ENCODE measurements around the gene TMEM178B.

GRCh38 chr7:141370178-141370577 is 296.3 kb downstream of the TMEM178B start:
- TF ChIP-seq POLR2AphosphoS5 (IDR thresholded peaks at IDR 0.05; ENCODE audit: low read depth, low read length) (no peak), TAF1 (IDR thresholded peaks at IDR 0.05; ENCODE audit: borderline replicate concordance, insufficient read depth, low read length) (no peak), SIN3A (IDR thresholded peaks at IDR 0.05; ENCODE audit: borderline replicate concordance, insufficient read depth, low read length) (no peak), FOXP2 (optimal IDR thresholded peaks at IDR 0.05; ENCODE audit: borderline replicate concordance, extremely low read depth, extremely low read length, insufficient read depth) (no peak)
- TF ChIP-seq, protein P1, sequence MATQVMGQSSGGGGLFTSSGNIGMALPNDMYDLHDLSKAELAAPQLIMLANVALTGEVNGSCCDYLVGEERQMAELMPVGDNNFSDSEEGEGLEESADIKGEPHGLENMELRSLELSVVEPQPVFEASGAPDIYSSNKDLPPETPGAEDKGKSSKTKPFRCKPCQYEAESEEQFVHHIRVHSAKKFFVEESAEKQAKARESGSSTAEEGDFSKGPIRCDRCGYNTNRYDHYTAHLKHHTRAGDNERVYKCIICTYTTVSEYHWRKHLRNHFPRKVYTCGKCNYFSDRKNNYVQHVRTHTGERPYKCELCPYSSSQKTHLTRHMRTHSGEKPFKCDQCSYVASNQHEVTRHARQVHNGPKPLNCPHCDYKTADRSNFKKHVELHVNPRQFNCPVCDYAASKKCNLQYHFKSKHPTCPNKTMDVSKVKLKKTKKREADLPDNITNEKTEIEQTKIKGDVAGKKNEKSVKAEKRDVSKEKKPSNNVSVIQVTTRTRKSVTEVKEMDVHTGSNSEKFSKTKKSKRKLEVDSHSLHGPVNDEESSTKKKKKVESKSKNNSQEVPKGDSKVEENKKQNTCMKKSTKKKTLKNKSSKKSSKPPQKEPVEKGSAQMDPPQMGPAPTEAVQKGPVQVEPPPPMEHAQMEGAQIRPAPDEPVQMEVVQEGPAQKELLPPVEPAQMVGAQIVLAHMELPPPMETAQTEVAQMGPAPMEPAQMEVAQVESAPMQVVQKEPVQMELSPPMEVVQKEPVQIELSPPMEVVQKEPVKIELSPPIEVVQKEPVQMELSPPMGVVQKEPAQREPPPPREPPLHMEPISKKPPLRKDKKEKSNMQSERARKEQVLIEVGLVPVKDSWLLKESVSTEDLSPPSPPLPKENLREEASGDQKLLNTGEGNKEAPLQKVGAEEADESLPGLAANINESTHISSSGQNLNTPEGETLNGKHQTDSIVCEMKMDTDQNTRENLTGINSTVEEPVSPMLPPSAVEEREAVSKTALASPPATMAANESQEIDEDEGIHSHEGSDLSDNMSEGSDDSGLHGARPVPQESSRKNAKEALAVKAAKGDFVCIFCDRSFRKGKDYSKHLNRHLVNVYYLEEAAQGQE (IDR thresholded peaks at IDR 0.05; ENCODE audit: insufficient read depth in 1 of 2, low read depth in 2 of 2, low read length in 2 of 2): no peak

Data from PFSK-1 (cell line).